ENCODE results near the gene LRRC63.

DNA sequence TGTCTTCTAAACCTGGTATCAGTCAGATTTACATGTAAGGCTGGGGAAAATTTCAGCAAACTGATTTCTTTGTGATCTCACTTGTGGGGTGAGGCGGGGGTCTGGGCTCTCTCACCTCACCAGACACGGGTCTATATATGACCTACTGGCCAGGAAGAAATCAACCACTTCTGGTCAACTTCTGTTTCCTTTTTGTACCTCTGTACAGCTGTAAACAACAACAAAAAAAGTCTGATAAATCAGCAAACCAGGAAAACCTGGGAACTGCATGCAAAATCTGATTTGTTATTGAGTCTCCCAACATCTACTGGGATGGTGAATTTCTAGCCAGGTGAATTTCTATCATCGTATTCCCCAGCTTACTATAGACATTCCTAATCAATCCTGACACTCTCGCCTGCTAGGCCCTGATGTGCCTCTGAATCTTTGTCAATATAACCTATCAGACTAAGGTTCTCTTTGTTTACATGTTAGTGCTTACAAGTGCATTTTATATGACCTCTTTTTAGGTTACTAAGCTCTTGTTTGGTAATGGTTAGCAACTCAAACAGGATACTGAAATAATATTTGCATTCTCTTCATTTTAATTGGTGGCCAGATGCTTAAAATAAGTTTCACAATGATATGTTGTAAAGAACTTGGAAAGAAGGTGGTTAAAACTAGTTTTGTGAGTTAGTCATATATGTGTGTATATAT, 77.7 kb downstream of the LRRC63 start:
- TF ChIP-seq POLR2A (IDR thresholded peaks at IDR 0.05; ENCODE audit: low read depth, low read length): no peak
- TF ChIP-seq TAF1 (IDR thresholded peaks at IDR 0.05; ENCODE audit: borderline replicate concordance, low read depth, low read length): no peak

Data from GM12892 (cell line).